ENCODE measurements around the gene TMPRSS12. TPM values are rescaled to one million over a fixed set of nuclear protein-coding genes. Genes with fewer than 3 reads are reported as not detected.

The TMPRSS12 gene
- total RNA-seq, 2 donors from 2014 or later: not detected

Other genes starting within 250 kb of the TMPRSS12 start
- gene ATF1, start 78.8 kb upstream of the TMPRSS12 start, total RNA-seq: 10 to 100 TPM; 23.2 to 26.0 TPM
- gene HIGD1C, start 109.6 kb downstream of the TMPRSS12 start, total RNA-seq: not detected
- 10 to 100 TPM; 47.7 to 56.9 TPM for gene SLC11A2, start 183.5 kb downstream of the TMPRSS12 start, total RNA-seq
- 10 to 100 TPM; 23.7 to 26.7 TPM for gene LETMD1, start 205.4 kb downstream of the TMPRSS12 start, total RNA-seq
- 10 to 100 TPM; 18.9 to 22.6 TPM for gene CSRNP2, start 240.7 kb downstream of the TMPRSS12 start, total RNA-seq

Measured in left cardiac atrium (tissue), 2 donors.